ENCODE results near the gene PAPSS1.

Gene PAPSS1

GRCh38 chr4:107757283-107757682, 37.2 kb upstream of the PAPSS1 start:
- no peaks in the 10 kb centered on the region for H3K9me2 ChIP-seq (replicated peaks; ENCODE audit: low read depth, low read length)
- peaks cover 8% of the 10 kb centered on the region for H3K27me3 ChIP-seq (ENCODE audit: insufficient read depth, low read length, poor library complexity, severe bottlenecking)
- H3K4me3 ChIP-seq (ENCODE audit: low read length, poor library complexity, severe bottlenecking), result no peak overlapping the region
- no peaks in the 10 kb centered on the region for H3K79me2 ChIP-seq (ENCODE audit: insufficient read depth, low read length)
- no peaks in the 10 kb centered on the region for H4K20me1 ChIP-seq (ENCODE audit: insufficient read depth, low read length, poor library complexity, severe bottlenecking)
- H3K36me3 ChIP-seq (ENCODE audit: insufficient read depth, low read length), result no peaks in the 10 kb centered on the region
- H3F3A ChIP-seq (ENCODE audit: low read depth), result no peaks in the 10 kb centered on the region
- H3K9ac ChIP-seq (ENCODE audit: low read depth, low read length, poor library complexity, severe bottlenecking), result no peak overlapping the region
- TF ChIP-seq EZH2phosphoT487 (IDR thresholded peaks at IDR 0.05; ENCODE audit: borderline replicate concordance), result no peak
- no peak for TF ChIP-seq CTCF (conservative IDR thresholded peaks at IDR 0.05; ENCODE audit: low read length)
- no peaks in the 10 kb centered on the region for H3K9me3 ChIP-seq (ENCODE audit: insufficient read depth, low read depth, low read length)
- peak overlapping the region; percentile 48; the same call in 1 of the 2 replicates for H2AFZ ChIP-seq (ENCODE audit: low read length)
- H3K4me2 ChIP-seq (ENCODE audit: low read depth, low read length, poor library complexity, severe bottlenecking), result no peak overlapping the region
- no peaks in the 10 kb centered on the region for H3K4me1 ChIP-seq (ENCODE audit: insufficient read depth, low read length, poor library complexity, severe bottlenecking)

GRCh38 chr4:107755841-107756356, 35.9 kb upstream of the PAPSS1 start:
- Histone ChIP-seq H3K4me1 (ENCODE audit: insufficient read depth, low read length, poor library complexity, severe bottlenecking) (no peaks in the 10 kb centered on the region), H3K9me3 (ENCODE audit: insufficient read depth, low read depth, low read length) (no peaks in the 10 kb centered on the region), H3K27me3 (ENCODE audit: insufficient read depth, low read length, poor library complexity, severe bottlenecking) (peaks cover 19% of the 10 kb centered on the region), H3K4me2 (ENCODE audit: low read depth, low read length, poor library complexity, severe bottlenecking) (no peak overlapping the region), H3K4me3 (ENCODE audit: low read length, poor library complexity, severe bottlenecking) (no peak overlapping the region), H3K9me2 (replicated peaks; ENCODE audit: low read depth, low read length) (no peaks in the 10 kb centered on the region), H4K20me1 (ENCODE audit: insufficient read depth, low read length, poor library complexity, severe bottlenecking) (no peaks in the 10 kb centered on the region), H3K36me3 (ENCODE audit: insufficient read depth, low read length) (no peaks in the 10 kb centered on the region), H3K79me2 (ENCODE audit: insufficient read depth, low read length) (no peaks in the 10 kb centered on the region), H3K9ac (ENCODE audit: low read depth, low read length, poor library complexity, severe bottlenecking) (no peak overlapping the region), H3F3A (ENCODE audit: low read depth) (no peaks in the 10 kb centered on the region), H2AFZ (ENCODE audit: low read length) (no peak overlapping the region)
- TF ChIP-seq EZH2phosphoT487 (IDR thresholded peaks at IDR 0.05; ENCODE audit: borderline replicate concordance) (no peak), CTCF (conservative IDR thresholded peaks at IDR 0.05; ENCODE audit: low read length) (no peak)

- no peak overlapping the region for H3K4me2 ChIP-seq (ENCODE audit: low read depth, low read length, poor library complexity, severe bottlenecking)
- H3K4me3 ChIP-seq (ENCODE audit: low read length, poor library complexity, severe bottlenecking), result no peak overlapping the region
- H2AFZ ChIP-seq (ENCODE audit: low read length), result no peak overlapping the region
- peaks cover 36% of the 10 kb centered on the region for H3K27me3 ChIP-seq (ENCODE audit: insufficient read depth, low read length, poor library complexity, severe bottlenecking)
- no peaks in the 10 kb centered on the region for H4K20me1 ChIP-seq (ENCODE audit: insufficient read depth, low read length, poor library complexity, severe bottlenecking)
- H3F3A ChIP-seq (ENCODE audit: low read depth), result no peaks in the 10 kb centered on the region
- no peaks in the 10 kb centered on the region for H3K9me3 ChIP-seq (ENCODE audit: insufficient read depth, low read depth, low read length)
- no peaks in the 10 kb centered on the region for H3K9me2 ChIP-seq (replicated peaks; ENCODE audit: low read depth, low read length)
- H3K4me1 ChIP-seq (ENCODE audit: insufficient read depth, low read length, poor library complexity, severe bottlenecking), result no peaks in the 10 kb centered on the region
- H3K9ac ChIP-seq (ENCODE audit: low read depth, low read length, poor library complexity, severe bottlenecking), result no peak overlapping the region
- H3K36me3 ChIP-seq (ENCODE audit: insufficient read depth, low read length), result no peaks in the 10 kb centered on the region
- H3K79me2 ChIP-seq (ENCODE audit: insufficient read depth, low read length), result no peaks in the 10 kb centered on the region
- TF ChIP-seq CTCF (conservative IDR thresholded peaks at IDR 0.05; ENCODE audit: low read length), result no peak
Observed at GRCh38 chr4:107751670-107752069, 31.6 kb upstream of the PAPSS1 start.

Measured in Loucy (cell line).